K562 (cell line): ENCODE results near the gene EXD2. TPM values are rescaled to one million over a fixed set of nuclear protein-coding genes. Genes with fewer than 3 reads are reported as not detected.

Experiments
- ARID1B ChIP-seq: fragments of 450-650 bp; IDR thresholded peaks from 2 replicates; pipeline ENCODE4 v1.6.1; 2016; ENCODE audit warnings: antibody characterized with exemption, mild to moderate bottlenecking, inconsistent platforms
- BDP1 ChIP-seq: IDR thresholded peaks from 3 replicates; pipeline ENCODE4 v1.6.1; 2011; ENCODE audit not compliant: insufficient read length, insufficient read depth
- CBX5 ChIP-seq: IDR thresholded peaks from 2 replicates; pipeline ENCODE4 v1.6.1; 2014; ENCODE audit warnings: low read depth, borderline replicate concordance
- CEBPG ChIP-seq, 3 experiments: fragments of 200-800 bp in 1 of 3; sonication (Bioruptor generic) in 1 of 3; sonication (generic) in 1 of 3; formaldehyde crosslinking in 1 of 3; IDR thresholded peaks in 2 of 3; conservative IDR thresholded peaks in 1 of 3; 2 replicates each; pipeline versions ENCODE4 v1.6.1 to v1.8.0; 2016 to 2022; ENCODE audit warnings: missing compliant biosample characterization in 2 of 3, missing genetic modification characterization in 2 of 3, mild to moderate bottlenecking in 1 of 3, missing genetic modification reagents in 1 of 3
- CLOCK ChIP-seq: fragments of 250-450 bp; sonication (Bioruptor Pico); IDR thresholded peaks from 2 replicates; pipeline ENCODE4 v1.4.0; 2020; ENCODE audit warnings: mild to moderate bottlenecking, moderate library complexity, borderline replicate concordance
- E2F6 ChIP-seq, 2 experiments: IDR thresholded peaks; 2 replicates each; pipeline ENCODE4 v1.6.1; 2011; ENCODE audit warnings: borderline replicate concordance in 1 of 2, control low read depth in 1 of 2, low read depth in 1 of 2, low read length in 1 of 2, mild to moderate bottlenecking in 1 of 2, mixed read lengths in 1 of 2, moderate library complexity in 1 of 2; ENCODE audit not compliant: insufficient read depth in 1 of 2, insufficient read length in 1 of 2, poor library complexity in 1 of 2, severe bottlenecking in 1 of 2; ENCODE audit errors: extremely low read depth in 1 of 2
- EHMT2 ChIP-seq: fragments of 450-650 bp; IDR thresholded peaks from 2 replicates; pipeline ENCODE4 v1.6.1; 2018; ENCODE audit warnings: antibody characterized with exemption
- FOXM1 ChIP-seq, 2 experiments: fragments of 450-650 bp in 1 of 2; sonication (generic) in 1 of 2; formaldehyde crosslinking in 1 of 2; IDR thresholded peaks; 2 replicates each; pipeline versions ENCODE4 v1.6.1 to v1.9.0; 2017 to 2022; ENCODE audit warnings: low read depth in 2 of 2, mild to moderate bottlenecking in 2 of 2, missing genetic modification reagents in 1 of 2, moderate library complexity in 1 of 2
- MIER1 ChIP-seq: fragments of 450-650 bp; IDR thresholded peaks from 2 replicates; pipeline ENCODE4 v1.6.1; 2016; ENCODE audit warnings: antibody characterized with exemption, mild to moderate bottlenecking, low read depth
- SPI1 ChIP-seq: IDR thresholded peaks from 2 replicates; pipeline ENCODE4 v1.6.1; 2011; ENCODE audit warnings: low read depth, low read length, control low read depth, borderline replicate concordance
- TRIM28 ChIP-seq: fragments of 450-650 bp; IDR thresholded peaks from 2 replicates; pipeline ENCODE4 v1.6.1; 2017
- ZNF324 ChIP-seq: fragments of 250-450 bp; sonication (Bioruptor Pico); IDR thresholded peaks from 2 replicates; pipeline ENCODE4 v1.4.0; 2020; ENCODE audit warnings: mild to moderate bottlenecking
- ZNF668 ChIP-seq: fragments of 250-450 bp; sonication (Bioruptor Pico); IDR thresholded peaks from 2 replicates; pipeline ENCODE4 v1.8.0; 2022; ENCODE audit warnings: mild to moderate bottlenecking, inconsistent platforms
- polyA plus RNA-seq, 8 experiments: library from polyadenylated mRNA; depleted of rRNA in 4 of 8; stranded (reverse) in 5 of 8; unstranded in 3 of 8; fragments of >200 nt; fragmentation: Nextera tagmentation in 2 of 8; fragmentation: Illumina TruSeq in 1 of 8; extraction: Ambion mirVana in 2 of 8; extraction: Trizol in 1 of 8; gene quantifications; 2 replicates each; pipeline versions ENCODE4 v1.2.1 to v1.2.3, GENCODE V29; 2011 to 2014; ENCODE audit warnings: inconsistent platforms in 1 of 8, missing spikeins in 1 of 8
- total RNA-seq, 7 experiments: library from RNA; depleted of rRNA in 6 of 7; stranded (reverse); fragments of >200 nt in 6 of 7; fragmentation: Illumina TruSeq in 2 of 7; extraction: Trizol in 2 of 7; gene quantifications; 2 replicates each; pipeline versions ENCODE4 v1.2.1 to v1.2.3, GENCODE V29; 2011 to 2021; ENCODE audit warnings: low replicate concordance in 1 of 7

The EXD2 gene
- total and polyA plus RNA-seq, 9 of the 15 experiments (the other 6 are each of a cell fraction or from before 2014, with no cell fraction given) = 1.6 to 7.5 (median 3.7) TPM

DNA sequence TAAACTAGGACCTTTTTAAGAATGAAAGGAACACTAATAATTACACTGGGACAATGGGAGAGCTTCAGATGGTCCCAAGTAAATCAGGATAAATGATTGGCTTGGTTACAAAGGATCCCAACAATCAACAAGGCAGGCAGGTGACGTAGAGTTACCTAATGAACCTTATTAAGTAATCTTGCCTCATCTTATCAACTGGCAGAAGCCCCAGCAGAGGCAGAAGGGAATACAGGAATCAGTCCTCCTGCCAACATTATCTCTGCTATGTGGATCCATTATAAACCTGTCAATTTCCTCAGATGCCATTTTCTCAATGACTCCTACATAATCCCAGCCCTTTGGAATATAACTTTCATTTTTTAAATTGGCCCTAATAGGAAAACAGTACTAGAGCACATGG lies 49.7 kb upstream of the EXD2 start (continued):
- TF ChIP-seq CEBPG (CRISPR knock-in tag; IDR thresholded peaks at IDR 0.05) (no peak), CEBPG (tag; conservative IDR thresholded peaks at IDR 0.05 in 1 of 2, IDR thresholded peaks at IDR 0.05 in 1 of 2) (no peak), CLOCK (CRISPR knock-in tag) (no peak), CBX5 (no peak), BDP1 (no peak), SPI1 (no peak), MIER1 (no peak), ZNF324 (CRISPR knock-in tag) (no peak), EHMT2 (no peak), FOXM1 (IDR thresholded peaks at IDR 0.05; ENCODE audit: low read depth) (no peak), FOXM1 (CRISPR knock-in tag; IDR thresholded peaks at IDR 0.05; ENCODE audit: low read depth) (no peak), TRIM28 (no peak), ZNF668 (no peak), E2F6 (IDR thresholded peaks at IDR 0.05; ENCODE audit: borderline replicate concordance in 1 of 2, extremely low read depth in 1 of 2, insufficient read depth in 1 of 2, insufficient read length in 1 of 2, low read depth in 1 of 2, low read length in 1 of 2, poor library complexity in 1 of 2, severe bottlenecking in 1 of 2) (no peak), ARID1B (no peak)
